GM18511 (cell line): ENCODE data around the gene SRMS.
"Not testable (repeated sequence)": the region's sequence is repeated elsewhere in the genome, so short reads cannot be mapped to it uniquely, and the experiment has no call there.

Experiments
- ATAC-seq: cut with Tn5 transposase; IDR thresholded peaks from one replicate; pipeline ENCODE4 v1.9.1; 2021; ENCODE audit warnings: mild to moderate bottlenecking, moderate library complexity; ENCODE audit not compliant: unreplicated experiment

SRMS gene

DNA sequence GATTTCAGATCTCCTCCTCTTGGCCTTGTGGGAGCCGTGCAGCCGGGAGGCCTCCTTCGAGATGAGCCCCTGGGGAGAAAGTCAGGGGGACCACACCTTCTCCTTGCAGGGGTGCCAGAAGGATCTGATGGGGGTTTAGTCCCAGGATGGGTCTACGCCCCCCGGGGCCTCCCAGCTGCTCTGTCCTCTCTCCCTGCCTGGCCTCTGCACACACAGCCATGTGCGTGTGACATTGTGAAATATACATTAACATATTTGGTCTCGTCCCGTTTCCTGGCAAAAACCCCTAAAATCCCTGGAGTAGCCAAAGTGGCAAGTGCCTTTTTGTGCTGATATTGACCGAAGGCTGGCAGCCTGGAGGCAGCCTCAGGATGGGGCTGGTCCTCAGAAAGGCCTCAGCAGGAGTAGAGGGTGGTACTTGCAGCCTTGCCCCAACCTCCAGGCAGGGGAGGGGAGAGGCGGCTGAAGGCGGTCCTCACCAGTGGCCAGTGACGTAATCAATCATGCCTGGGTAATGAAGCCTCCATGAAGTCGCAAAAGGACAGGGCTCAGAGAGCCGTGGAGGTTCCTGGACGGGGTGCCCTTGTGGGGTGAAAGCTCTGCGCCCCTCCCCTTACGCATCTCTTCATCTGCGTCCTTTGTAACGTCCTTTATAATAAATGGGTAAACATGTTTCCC lies 31.6 kb upstream of the SRMS start:
- ATAC-seq: no peak

DNA sequence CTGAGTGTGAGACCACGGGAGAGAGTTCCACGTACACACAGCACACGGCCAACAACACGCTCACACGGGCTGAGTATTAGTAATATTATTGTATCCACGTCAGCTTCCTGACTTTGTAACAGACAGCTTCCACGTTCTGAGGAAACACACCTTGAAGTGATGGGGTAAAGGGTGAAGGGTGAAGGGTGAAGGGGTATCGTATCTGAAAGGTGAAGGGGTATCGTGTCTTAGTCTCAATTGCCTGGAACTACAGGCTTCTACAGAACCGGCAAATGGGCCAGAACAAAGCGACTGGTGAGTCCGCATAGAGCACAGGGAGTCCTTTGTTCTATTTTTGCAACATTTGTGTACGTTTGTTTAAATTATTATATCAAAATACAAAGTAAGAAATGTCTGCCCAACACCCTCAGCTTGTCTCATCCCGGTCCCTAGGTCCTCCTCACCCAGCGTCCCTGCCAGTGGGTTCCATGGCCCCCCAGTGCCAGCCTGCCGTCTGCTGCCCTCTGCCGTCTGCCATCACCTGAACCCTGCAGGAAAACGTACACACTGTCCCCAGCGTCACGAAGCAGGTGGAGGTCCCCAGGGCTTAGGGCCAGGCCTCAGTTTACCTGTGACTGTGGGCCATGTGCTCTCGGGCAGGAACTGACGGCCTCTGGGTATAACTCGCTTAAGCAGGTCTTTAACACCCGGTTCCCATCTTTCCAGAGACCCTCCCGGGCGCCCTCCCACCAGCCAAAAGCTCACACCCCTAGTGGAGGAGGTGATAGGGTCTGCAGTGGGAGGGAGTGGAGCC lies 30.9 kb upstream of the SRMS start:
- ATAC-seq: no peak

DNA sequence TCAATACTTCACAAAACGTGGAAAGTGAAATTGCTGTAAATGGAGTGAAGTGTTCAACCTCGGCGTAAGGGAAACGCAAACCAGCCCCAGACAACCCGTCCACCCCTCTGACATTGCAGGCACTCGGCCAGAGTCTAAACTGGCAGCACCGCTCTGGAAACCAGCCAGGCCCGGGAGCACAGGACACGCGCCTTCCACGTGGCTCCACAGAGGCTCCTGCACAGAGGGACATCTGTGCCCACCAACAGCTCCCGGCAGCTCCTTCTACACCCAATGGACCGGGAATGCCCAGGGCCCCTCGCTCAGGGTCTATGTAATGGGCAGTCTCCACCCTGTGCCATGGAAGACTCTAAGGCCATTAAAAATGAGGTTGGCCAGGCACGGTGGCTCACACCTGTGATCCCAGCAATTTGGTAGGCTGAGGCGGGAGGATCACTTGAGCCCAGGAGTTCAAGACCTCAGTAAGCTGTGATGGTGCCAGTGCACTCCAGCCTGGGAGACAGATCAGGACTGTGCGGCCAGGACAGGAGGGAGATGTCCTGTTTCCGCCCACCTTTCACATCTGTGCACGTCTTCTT lies 29.9 kb upstream of the SRMS start:
- ATAC-seq: no peak

DNA sequence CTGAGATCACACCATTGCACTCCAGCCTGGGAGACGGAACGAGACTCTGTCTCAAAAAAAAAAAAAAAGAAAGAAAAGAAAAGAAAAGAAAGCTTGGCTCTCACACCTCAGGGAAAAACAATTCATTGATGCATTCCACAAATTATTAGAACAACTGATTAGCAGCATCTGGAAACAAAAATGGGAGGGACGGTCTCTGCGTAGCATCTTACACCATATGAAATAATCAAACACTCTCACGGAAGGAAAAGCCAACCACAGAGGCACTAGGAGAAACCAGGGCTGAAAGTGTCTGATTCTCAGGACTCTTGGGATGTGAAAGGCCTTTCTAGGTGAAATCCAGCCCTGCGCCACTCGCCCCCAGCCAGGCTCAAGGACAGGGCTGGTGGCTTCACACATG lies 28.8 kb upstream of the SRMS start:
- ATAC-seq: no peak

DNA sequence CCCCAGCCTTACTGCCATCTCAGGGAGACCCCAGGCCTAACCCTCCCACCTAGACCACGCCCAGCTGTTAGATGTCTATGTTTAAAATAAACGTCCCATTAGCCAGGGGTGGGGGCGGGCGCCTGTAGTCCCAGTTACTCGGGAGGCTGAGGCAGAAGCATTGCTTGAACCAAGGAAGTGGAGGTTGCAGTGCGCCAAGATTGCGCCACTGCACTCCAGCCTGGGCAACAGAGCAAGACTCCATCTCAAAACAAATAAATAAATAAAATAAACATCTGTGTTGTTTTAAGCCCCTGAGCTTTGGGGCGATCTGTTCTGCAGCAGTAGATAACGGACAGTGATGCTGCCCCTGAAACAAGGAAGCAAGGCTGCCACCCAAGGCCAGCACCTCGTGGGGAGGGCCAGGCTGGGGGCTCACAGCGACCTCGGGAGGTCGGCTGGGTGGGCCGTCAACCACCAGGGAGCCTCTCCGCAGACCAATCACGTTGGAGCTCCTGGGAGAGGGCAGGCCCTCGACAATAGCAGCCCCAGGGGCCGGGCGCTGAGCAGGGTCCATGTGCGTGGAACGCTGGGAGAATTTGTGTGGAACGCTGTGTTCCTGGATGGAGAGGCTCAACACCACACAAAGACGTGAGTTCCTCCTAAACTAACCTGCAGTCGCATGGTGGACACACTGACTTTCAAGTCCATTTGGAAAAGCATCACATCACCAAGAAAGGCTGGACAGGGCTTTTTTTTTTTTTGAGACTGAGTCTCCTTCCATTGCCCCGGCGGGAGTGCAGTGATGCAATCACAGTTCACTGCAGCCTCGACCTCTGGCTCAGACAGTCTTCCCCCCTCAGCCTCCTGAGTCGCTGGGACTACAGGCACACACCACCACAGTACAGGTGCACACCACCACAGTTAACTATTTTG lies 27.5 kb upstream of the SRMS start:
- ATAC-seq: no peak

DNA sequence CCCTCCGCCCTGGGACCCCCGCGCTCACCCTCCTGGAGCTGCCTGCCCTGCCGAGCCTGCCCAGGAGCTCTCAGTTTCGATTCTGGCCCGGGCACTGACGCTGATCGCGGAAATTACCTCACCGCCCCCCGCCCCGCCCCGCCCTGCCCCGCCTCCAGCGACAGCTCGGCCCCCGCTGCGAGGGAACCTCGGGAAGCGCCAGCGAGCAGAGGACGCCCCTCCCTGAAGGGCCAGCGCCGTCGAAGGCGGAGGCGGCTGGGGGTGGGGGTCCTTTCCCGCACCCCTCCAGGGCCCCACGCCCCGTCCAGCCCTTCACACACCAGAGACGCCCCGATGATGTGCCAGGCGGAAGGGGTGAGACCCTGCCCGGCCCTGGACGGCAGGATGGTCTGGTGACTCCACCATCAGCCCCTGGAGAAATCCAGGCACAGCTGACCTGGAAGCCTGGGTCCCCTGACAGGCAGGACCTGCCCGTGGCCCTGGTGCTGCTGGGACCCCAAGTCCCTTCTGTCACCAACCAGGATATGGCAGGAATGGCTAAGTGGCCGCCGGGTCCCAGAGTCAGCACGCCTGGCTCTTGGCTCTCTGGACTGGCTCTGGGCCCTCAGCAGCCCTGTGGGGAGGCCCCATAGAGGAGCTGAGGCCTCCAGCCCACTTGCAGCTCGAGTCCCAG lies 26.7 kb upstream of the SRMS start, which contains the start of gene HELZ2:
HELZ2 (minus strand) TSS at position 84 of the 673 bp plus-strand sequence. CDS start 1,854 bp downstream, outside the sequence.
- ATAC-seq: no peak

DNA sequence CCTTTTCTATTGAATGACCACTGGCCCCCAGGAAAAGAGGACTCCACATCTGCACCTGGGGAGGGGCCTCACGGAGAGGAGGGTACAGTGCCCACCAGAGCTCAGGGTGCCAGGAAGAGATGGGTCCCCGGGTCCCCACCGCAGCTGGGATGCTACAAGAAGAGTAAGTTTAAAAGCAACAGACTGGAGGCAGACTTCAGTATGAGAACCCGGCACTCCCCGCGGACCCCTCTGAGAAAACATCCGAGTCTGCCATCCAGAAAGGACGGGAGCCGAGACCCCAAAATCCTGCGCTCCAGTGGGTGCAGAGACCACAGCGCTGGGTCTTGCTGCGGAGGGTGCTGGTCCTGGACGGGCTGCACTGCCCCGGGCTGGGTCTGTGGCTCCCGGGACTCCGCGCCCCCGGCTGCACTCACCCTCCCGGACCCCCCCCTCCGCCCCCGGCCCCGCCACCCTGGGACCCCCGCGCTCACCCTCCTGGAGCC lies 26.1 kb upstream of the SRMS start:
- ATAC-seq: no peak

DNA sequence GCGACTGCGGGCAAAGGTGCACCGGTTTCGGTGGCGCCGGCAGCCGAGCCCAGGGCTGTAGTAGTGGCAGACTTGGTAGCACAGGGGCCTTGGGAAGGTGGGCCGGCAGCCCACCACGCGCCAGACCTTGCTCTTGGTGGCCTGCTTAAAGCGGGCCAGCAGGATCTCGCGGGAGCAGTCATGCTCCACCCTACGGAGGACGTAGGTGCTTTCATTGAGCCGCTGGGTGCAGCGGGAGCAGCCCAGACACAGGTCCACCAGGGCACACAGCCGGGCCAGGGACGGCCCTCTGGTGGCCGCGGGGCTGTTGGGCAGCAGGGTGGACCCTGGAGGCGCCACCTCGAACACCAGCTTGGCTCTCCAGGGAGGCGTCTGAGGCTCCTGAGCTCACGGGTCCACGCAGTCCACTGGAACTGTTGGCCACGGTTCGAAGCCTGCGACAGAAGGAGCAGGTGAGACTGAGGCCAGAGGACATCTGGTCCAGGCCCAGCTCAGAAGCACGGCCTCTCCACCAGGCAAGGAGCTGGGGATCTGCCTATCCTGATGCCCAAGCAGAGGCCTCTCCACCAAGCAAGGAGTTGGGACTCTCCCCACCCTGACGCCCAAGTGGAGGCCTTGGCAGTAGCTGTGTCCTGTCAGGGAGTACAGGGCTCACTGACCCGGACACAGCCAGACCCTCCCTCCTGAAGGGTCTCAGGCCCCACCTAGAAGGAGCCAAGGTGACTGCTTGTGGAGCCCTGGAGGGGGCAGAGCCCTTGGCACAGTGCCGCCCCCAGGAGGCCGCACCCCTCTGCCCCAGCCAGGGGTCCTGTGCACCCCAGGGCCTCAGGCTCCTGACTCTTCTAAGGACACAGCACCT lies 25.5 kb upstream of the SRMS start:
- no peak for ATAC-seq

DNA sequence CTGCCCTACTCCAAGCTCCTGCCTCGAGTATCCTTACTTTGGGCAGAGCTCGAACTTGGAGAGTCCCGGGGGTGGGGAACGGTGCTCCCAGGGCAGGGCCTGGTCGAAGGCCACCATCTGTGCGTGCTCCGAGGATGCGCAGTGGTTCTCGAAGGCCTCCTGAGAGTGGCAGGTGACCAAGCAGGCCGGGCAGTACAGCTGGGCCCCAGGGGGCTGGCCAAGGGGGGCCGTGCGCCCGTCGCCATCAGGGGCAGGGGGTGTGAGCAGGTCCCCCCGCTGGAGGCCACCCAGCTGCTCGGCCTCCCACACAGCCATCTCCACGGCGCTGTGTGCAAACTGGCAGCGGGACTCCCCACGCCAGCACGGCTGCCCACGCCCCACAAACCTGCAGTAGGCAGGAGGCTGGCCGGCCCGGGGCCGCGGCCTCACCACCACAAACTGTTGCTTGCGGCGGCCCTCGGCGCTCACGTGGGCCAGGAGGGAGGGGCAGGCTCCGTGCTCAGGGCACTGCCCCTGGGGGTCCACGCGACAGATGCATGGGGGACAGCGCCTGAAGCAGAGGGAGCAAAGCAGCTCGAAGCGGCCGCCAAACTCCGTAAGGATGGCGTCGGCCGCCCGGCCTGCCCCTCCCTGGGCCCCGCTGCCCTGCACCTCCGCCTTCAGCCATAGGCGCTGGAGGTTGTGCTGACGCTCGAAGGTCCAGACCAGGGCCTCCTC lies 24.7 kb upstream of the SRMS start:
- no peak for ATAC-seq

DNA sequence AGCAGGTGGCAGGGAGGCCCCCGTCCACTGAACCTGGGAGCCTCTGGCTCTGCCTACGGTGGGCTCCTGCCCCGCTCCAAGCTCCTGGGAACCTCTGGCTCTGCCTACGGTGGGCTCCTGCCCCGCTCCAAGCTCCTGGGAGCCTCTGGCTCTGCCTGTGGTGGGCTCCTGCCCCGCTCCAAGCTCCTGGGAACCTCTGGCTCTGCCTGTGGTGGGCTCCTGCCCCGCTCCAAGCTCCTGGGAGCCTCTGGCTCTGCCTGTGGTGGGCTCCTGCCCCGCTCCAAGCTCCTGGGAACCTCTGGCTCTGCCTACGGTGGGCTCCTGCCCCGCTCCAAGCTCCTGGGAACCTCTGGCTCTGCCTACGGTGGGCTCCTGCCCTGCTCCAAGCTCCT lies 23.5 kb upstream of the SRMS start:
- not testable (repeated sequence) for ATAC-seq

DNA sequence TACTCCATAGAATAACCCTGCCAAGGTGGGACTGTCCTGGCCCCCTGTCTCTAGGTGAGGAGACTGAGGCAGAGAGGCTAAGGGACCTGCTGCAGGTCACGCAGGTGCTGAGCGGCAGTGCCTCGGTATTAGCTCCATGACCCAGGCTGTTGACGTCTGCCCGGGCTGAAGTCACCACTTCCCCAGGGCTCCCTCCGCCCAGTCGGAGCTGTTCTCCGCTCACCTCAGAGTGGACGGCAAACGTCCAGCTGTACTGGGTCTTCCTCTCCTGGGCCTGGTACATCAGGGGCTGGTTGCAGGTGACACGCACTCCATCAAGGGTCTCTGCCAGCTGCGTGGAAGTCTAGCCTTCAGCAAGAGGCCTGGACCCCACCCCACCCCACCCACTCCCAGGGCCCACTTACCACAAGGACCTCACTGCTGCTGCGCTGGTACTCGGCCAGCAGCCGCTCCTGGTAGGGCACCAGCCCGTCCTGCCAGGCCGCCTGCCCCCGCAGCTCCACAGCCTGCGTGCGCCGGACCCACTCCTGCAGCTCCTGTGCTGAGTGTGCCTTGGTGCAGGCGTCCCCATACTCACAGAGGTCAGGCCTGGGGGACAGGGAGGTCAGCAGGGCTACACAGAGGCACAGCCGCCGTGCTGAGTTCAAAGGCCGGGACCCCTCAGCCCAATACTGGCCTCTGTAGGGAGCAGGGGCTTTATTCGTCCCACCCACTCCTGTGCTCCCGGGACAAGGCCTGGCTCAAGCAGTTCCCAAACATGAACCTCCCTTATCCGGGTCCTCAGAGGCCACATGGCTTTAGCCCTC lies 22.9 kb upstream of the SRMS start:
- no peak for ATAC-seq

DNA sequence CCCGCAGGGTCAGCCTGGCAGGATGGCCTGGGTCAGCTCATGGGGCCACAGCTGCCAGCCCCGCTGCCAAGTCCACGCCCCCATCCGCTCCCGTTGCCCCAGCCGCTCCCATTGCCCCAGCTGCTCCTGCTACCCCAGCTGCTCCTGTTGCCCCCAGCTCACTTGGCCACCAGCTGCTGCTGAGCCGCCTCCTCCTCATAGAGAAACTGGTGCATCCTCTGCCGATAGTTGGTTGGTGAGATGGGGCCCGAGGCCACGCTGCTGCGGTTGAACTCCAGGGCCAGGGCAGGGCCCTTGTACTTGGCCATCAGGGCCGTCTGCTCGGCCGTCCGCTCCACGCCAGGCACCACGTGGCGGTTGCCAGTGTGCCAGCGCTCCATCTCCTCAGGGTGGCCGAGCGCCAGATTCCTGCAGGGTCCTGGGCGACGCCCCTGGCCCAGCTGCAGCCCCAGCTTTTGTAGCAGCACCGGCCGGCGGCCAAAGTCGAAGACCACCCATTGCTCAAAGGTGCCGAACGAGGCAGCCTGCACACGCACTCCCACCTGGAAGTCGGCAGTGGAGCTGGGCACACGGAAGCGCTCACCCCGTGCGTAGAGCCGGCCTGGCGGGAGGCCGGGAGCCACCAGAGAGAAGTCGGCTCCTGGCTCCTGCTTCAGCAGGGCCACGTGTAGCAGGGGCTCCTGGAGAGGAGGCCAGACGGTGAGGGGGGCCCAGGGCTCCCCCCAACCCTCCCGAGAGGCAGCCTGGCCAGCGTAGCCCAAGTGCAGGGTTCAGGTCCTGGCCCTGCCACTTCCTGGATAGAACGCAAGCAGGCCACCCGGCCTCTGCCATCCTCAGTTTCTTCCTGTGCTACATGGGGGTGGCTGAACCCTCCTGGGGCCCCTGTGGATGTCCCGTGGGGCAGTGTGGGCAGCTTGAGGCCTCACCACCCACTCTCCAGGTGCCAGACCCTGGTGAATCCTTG lies 21.7 kb upstream of the SRMS start:
- no peak for ATAC-seq

DNA sequence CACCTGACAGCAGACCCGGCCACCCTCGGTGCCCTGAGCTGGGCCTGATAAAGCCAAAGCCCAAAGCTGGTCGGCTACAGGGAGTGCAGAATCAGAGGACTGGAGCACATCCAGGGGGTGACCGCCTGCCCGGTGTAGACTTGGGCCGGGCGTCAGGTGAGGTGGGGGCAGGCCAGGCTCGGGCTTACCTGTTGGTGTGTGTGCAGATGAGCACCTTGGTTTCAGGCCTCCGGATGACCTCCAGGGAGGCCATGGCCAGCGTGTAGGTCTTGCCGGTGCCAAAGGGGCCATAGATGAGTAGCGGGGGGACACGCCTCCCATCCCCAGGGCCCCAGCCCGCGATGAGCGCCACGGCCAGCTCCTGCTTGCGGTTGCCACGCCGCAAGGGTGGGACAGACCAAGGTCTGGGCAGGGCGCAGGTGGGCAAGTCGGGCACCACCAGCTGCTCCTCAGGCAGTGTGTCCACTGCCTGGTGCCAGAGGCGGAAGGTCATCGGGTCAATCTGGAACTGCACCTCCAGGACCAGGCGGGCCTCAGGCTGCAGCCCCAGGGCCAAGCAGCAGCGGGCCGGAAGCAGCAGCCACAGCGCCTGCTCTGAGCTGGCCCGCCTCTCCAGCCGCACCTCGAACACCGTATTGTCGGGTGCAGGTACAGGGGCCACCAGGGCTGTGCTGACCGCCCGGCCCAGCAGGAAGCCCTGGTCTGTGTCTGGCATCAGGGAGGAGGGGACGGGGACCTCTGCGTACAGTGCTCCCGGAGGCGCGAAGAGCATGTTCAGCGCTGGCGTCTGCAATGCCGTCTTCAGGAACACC lies 20.8 kb upstream of the SRMS start:
- ATAC-seq: peak; percentile 36

DNA sequence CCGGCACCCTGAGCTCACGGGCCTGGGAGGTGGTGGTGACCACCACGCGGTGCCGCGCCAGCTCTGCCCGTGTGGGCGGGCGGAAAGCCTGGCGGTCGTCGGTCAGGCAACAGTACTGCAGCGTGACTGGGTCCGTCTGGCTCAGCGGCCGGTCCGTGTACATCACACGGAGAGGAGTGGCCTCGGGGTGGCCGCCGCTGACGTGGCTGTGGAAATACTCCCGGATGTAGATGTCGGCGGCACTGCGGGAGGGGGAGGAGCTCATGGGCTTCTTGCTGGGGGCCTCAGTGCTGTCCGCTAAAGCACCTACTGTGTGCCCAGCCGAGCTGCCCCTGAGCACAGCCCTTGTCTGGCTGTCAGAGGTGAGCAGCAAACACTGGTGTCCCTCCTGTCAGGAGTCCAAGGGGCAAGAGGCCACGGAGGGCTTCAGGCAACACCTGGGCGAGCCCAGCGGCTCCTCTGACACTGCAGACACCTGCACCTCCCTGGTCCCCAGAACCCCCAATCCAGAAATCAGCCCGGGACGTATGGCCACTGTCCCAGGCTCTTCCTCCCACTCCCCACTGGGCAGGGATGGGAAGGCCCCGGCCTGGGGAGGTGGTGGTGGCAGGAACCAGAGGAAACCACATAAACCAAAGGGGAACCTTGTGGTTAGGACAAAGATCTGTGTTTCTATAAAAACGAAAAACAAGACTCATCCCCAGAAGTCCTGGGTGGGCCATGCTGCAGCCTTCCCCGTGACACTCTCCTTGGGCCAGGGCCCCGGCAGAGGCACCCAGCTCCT lies 20.0 kb upstream of the SRMS start:
- peak; percentile 81 for ATAC-seq

DNA sequence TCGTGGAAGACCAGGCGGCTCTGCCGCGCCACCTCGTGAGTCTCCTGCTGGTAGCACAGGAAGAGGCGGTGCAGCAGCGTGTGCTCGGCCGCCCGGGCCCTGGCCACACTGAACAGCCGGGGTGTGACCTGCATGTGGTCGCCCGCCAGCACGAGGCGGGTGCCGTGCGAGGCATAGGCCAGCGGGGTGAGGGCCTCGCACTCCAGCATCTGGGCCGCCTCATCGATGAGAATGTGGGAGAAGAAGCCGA lies 19.5 kb upstream of the SRMS start:
- ATAC-seq: no peak
